IPS-18c (cell line): ENCODE data around the gene ZNF730.
"Not testable (repeated sequence)": the region's sequence is repeated elsewhere in the genome, so short reads cannot be mapped to it uniquely, and the experiment has no call there.

ENCODE experiments used
- H3K4me3 ChIP-seq: 2 replicates; pipeline ENCODE4 v1.7.0; 2013; ENCODE audit warnings: low read depth, mild to moderate bottlenecking, low read length, moderate library complexity; ENCODE audit not compliant: insufficient read depth
- H3K9me3 ChIP-seq: one replicate; pipeline ENCODE4 v1.6.1; 2013; ENCODE audit warnings: mild to moderate bottlenecking, low read length, moderate library complexity; ENCODE audit not compliant: control insufficient read depth, insufficient read depth

ZNF730 gene

DNA sequence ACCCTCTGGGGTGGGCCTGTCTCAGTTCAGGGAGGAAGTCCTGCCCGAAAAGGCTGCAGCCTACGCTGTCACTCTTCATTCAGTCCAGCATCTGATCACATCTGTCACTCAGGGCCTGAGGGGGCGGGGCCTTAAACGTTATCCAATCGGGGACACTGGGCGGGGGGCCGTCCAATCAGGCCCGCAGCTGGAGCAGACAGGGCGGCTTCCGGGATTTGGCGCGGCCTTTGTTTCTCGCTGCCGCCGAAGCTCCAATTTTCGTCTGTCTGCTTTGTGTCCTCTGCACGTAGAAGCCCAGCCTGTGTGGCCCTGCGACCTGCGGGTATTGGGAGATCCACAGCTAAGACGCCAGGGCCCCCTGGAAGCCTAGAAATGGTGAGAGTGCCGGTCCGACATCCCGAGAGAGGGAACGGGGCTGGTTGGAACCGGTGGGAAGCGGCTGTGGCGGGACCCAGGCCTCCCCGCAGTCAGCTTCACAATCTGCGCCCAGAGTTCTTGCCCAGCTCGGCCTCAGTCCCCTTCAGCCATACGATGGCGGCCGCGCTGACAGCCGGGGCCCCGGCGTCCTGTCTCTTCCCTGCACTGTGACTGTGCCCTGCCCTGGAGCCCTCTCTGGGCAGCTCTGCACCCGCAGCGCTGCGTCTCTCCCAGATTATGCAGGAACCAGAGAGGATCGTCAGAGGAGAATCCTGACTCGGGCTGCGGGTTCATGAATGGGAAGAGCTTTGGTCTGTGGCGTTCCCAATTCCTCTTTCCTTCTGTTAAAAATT lies at the start of gene ZNF730:
TSS of gene ZNF730 (plus strand) at position 224 of the 770 bp plus-strand sequence. CDS start at position 373, 149 bp downstream.
- H3K4me3 ChIP-seq = peak within 1 kb of the TSS; percentile 93
- H3K9me3 ChIP-seq = no peaks in the 10 kb centered on the region

DNA sequence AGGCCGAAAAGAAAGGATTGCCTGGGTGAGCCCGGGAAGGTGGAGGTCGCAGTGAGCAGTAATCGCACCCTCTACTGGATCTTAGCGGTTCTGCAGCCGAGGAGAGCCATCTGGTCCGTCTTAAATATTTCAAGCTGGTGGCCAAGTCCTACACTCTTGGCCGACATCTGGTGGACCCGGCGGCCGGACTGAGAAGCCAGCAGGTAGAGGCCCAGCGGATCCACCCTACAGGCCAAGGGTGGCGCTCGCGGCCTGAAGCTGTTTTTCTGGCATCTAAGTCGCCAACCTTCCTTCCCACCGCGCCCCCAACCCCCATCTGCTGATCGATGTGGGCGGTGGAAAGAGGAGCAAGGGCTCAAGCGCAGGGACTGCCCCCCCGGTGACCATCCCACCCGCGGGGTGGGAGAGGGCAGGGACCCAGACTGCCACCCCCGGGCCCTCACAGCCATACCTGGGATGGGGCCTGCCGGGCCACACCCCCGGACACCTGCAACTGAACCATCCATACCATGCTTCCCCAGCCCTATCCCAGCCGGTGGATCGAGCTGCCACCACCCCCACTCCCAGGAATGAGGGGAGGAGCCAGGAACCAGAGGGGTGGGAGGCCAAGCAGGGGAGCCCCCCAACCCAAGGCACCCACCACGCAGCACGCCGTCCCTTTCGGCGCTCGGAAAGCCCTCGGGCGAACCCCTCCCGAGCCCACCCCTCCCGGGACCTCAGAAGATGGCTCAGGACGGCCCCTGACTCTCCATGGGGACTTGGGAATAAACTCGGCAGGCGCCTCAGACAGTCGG lies 46.3 kb upstream of the ZNF730 start:
- Histone ChIP-seq H3K9me3 (peaks cover 2% of the 10 kb centered on the region), H3K4me3 (no peak overlapping the region)

DNA sequence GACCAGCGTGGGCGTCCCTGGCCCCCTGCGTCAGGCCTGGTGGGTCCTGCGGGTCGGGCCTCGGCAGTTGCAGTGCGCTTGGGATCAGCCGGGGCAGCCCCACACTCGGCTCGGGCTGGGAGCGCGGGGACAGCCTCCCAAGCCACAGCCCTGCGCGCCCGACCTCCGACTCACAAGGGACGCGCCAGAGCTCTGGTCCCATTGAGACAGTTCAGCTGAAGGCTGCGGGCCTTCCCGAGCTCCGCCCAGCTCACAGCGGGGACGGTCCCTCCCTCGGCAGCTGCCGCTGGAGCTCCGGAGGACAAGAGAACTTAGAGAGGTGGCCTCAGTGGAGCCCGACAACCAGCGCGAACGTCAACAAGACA lies 45.7 kb upstream of the ZNF730 start:
- Histone ChIP-seq H3K4me3 (no peak overlapping the region), H3K9me3 (peaks cover 2% of the 10 kb centered on the region)

DNA sequence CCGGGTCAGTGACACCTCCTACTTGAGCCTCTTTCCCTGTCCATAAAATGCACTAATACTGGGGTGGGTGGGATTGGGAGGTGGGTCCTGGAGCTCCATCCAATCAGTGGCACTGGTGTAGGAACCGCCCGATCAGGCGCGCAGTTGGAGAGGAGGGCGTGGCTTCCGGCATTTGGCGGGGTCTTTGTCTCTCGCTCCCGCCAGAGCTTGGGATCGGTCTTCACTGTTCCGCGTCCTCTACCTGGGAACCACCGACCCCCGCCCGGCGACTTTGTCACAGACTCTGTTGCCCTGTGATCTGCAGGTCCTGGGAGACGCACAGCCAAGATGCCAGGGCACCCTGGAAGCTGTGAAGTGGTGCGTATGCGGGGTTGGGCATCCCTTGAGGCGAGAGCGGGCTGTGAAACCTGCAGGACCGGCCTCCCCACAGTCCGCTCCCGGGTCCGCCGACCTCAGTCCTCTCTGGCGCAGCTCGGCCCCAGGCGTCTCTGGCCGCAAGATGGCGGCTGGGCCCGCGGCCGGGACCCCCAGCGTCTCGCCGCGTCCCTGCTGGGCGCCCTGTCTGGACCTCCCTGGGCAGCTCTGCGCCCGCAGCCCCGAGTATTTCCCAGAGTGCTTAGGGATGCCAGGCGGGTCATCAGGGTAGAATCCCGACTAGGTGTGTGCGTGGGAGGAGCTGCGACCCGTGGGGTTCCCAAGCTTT lies 41.6 kb upstream of the ZNF730 start:
- Histone ChIP-seq H3K9me3 (no peaks in the 10 kb centered on the region), H3K4me3 (peak overlapping the region; percentile 100)

DNA sequence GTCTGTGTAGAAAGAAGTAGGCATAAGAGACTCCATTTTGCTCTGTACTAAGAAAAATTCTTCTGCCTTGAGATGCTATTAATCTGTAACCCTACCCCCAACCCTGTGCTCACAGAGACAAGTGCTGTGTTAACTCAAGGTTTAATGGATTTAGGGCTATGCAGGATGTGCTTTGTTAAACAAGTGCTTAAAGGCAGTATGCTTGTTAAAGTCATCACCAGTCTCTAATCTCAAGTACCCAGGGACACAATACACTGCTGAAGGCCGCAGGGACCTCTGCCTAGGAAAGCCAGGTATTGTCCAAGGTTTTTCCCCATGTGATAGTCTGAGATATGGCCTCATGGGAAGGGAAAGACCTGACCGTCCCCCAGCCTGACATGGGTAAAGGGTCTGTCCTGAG lies 39.0 kb upstream of the ZNF730 start:
- H3K4me3 ChIP-seq, H3K9me3 ChIP-seq: not testable (repeated sequence)

DNA sequence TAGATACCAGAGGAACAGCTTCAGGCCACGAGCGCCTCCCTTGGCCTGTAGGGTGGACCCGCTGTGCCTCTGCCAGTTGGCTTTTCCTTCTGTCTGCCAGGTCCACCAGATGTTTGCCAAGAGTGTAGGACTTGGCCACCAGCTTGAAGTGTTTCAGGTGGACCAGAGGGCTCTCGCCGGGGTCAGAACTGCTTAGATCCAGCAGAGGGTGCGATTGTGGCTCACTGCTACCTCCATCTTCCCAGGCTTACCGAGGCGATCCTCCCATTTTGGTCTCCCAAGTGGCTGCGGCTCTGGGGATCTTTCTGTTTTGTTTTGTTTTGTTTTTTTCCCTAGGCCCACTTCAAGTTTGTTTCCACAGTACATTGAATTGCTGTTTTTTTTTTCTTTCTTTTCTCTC lies 23.0 kb upstream of the ZNF730 start:
- no peak overlapping the region for H3K4me3 ChIP-seq
- H3K9me3 ChIP-seq = peaks cover 16% of the 10 kb centered on the region

DNA sequence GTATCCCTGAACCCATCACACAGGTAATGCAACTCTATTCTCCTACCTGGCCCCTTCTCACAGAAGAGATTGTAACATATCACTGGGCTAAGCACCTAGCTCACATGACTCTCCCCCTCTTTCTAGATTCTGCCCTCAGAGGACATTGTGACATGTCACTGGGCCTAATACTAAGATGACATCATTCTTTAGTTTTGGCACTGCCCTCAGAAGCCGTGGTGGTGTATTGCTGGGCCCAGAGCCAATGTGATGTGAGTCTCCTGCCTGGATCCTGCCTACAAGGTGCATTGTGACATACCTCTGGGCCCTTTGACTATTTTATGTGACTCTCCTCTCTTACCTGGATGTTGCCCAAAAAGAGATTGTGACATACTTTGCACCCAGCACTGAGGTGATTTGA lies 21.4 kb upstream of the ZNF730 start:
- peaks cover 11% of the 10 kb centered on the region for H3K9me3 ChIP-seq
- H3K4me3 ChIP-seq = no peak overlapping the region

DNA sequence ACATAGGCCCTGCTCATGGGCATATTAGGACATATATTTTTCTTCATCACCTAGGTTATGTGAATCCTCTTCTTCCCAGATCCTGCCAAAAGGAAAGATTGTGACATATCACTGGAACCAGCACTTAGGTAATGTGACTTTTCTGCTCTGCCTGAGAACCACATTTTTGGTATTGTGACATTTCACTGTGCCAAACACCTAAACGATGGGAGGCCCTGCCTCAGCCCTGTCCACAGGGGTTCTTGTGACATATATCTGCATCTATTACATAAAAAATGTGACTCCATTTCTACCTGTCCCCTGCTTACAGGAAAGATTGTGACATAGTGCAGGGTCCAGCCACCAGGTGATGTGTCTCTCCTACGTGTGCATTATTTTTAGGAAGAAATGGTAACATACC lies 18.5 kb upstream of the ZNF730 start:
- H3K4me3 ChIP-seq = no peak overlapping the region
- no peaks in the 10 kb centered on the region for H3K9me3 ChIP-seq

DNA sequence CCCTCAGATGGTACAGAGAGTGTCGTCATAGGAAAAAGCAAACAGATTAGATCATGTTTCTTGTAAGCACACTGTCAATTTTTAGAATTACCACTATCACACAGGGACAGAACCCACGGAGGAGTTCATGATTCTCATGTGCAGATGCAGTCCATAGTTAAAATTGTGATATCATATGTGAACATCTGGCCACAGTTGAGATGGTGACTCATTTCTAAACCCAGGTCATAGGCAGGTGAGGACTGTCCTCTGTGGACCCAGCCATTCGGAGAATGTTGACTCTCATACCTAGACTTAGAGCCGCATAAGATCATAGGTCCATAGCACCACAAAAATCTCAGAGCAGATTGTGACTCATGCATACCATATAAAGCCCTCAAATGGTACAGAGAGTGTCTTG lies 17.8 kb upstream of the ZNF730 start:
- H3K4me3 ChIP-seq = no peak overlapping the region
- no peaks in the 10 kb centered on the region for H3K9me3 ChIP-seq

DNA sequence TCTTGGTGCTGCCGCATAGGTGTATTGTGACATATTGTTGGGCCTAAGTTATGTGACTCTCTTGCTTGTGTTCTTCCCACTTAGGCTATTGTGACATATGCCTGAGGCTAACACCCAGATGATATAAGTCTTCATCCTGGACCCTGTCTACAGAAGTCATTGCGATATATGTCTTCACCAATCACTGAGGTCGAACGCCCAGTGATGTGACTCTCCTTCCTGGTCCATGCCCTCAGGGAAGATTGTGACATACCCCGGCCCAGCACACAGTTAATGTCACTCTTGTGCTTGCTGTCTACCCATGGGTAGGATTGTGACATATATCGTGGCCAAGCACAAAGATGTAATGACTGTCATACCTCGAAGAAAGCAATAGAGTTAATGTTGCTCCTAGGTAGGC lies 16.9 kb upstream of the ZNF730 start:
- Histone ChIP-seq H3K9me3 (no peaks in the 10 kb centered on the region), H3K4me3 (no peak overlapping the region)

DNA sequence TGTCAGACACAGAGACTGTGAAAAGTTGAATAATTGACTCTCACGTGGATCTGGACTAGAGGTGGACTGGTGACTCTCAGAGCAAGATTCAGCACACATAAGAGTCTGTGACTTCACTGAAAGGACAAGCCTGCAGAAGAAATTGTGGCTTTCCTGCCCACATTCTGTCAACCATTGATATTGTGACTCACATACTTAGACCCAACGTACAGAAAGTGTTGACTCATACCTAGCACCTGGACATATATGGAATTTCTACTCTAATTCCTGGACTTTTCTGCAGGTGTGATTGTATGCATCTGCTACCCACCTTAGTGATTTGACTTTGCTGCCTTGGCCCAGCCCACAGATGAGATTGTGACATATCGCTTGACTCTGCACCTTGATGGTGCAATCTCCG lies 15.6 kb upstream of the ZNF730 start:
- no peak overlapping the region for H3K4me3 ChIP-seq
- H3K9me3 ChIP-seq = no peaks in the 10 kb centered on the region

DNA sequence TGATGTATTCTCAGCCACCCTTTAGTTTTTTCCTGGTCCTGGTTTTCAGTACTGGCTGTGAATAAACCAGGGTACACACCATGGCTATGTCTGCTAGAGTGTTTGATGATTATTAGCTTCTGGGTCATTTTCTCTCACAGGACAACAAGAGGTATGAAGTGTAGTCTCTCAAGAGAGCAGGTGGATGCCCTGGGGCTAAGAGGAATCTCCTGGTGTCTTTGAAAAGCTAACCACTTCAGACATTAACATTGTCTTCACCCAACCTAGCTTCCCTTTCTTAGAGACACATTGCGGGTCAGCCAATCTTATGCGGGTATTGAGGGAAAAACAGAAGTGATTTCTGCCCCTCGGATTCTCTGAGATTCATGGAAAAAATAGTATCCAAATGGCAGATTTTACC lies 1.6 kb downstream of the ZNF730 start:
- no peaks in the 10 kb centered on the region for H3K9me3 ChIP-seq
- H3K4me3 ChIP-seq = no peak overlapping the region

DNA sequence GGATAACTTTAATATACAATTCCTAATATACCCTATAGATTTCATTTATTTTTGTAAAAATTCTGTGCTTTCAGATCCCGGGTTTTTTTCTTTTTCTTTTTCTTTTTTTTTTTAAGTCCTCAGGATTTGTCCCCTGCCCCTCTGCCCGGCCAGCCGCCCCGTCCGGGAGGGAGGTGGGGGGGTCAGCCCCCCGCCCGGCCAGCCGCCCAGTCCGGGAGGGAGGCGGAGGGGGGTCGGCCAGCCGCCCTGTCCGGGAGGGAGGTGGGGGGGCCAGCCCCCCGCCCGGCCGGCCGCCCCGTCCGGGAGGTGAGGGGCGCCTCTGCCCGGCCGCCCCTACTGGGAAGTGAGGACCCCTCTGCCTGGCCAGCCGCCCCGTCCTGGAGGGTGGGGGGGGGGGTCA lies 17.4 kb downstream of the ZNF730 start:
- not testable (repeated sequence) for H3K4me3 ChIP-seq, H3K9me3 ChIP-seq

DNA sequence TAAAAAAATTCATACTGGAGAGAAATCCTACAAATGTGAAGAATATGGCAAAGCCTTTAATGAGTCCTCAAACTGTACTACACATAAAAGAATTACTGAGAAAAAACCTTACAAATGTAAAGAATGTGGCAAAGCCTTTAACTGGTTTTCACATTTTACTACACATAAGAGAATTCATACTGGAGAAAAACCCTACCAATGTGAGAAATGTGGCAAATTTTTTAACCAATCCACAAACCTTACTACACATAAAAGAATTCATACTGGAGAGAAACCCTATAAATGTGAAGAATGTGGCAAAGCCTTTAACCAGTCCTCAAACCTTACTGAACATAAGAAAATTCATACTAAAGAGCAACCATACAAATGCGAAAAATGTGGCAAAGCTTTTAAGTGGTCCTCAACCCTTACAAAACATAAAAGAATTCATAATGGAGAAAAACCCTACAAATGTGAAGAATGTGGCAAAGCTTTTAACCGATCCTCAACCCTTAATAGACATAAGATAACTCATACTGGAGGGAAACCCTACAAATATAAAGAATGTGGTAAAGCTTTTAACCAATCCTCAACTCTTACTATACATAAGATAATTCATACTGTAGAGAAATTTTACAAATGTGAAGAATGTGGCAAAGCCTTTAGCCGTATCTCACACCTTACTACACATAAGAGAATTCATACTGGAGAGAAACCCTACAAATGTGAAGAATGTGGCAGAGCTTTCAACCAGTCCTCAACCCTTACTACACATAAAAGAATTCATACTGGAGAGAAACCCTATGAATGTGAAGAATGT lies 29.0 kb downstream of the ZNF730 start:
- peaks cover 4% of the 10 kb centered on the region for H3K9me3 ChIP-seq
- H3K4me3 ChIP-seq = no peak overlapping the region

DNA sequence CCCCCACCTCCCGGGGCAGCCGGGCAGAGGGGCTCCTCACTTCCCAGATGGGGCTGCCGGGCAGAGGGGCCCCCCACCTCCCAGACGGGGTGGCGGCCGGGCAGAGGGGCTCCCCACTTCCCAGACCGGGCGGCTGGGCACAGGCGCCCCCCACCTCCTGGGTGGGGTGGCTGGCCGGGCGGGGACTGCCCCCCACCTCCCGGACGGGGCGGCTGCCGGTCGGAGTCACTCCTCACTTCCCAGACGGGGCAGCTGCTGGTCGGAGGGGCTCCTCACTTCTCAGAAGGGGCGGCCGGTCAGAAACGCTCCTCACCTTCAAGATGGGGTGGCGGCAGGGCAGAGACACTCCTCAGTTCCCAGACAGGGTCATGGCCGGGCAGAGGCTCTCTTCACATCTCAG lies 43.9 kb downstream of the ZNF730 start:
- no peak overlapping the region for H3K4me3 ChIP-seq
- no peaks in the 10 kb centered on the region for H3K9me3 ChIP-seq

DNA sequence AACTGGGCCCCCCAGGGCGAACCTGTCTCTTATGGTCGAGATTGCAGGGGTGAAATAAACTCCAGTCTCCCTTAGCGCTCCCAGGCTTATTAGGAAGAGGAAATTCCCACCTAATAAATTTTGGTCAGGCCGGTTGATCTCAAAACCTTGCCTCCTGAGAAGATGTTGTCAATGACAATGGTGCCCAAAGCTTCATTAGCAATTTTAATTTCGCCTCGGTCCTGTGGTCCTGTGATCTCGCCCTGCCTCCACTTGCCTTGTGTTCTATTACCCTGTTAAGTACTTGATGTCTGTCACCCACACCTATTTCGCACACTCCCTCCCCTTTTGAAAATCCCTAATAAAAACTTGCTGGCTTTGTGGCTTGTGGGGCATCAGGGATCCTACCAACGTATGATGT lies 51.5 kb downstream of the ZNF730 start:
- not testable (repeated sequence) for H3K4me3 ChIP-seq, H3K9me3 ChIP-seq

DNA sequence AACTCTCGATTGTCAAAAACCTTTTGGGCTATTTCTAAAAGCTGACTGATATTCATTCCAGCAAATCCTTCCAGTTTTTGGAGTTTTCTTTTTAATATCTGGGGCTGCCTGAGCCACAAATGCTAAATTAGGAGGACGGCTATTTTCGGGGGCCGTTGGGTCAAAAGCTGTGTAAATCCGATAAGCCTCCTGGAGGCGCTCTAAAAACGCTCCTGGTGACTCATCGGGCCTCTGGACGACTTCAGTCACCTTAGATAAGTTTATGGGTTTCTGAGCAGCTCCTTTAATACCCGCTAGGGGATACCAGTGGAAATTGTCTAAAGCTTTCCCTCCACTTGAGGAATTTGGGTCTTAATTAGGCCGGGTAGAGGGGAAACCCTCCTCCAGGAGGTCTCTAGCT lies 66.4 kb downstream of the ZNF730 start:
- no peak overlapping the region for H3K4me3 ChIP-seq
- peaks cover 4% of the 10 kb centered on the region for H3K9me3 ChIP-seq
